HG03354 (cell line): Measurements from ENCODE around the gene RPS24.

Source experiments
- ATAC-seq: cut with Tn5 transposase; IDR thresholded peaks from one replicate; pipeline ENCODE4 v1.9.1; 2021; ENCODE audit warnings: mild to moderate bottlenecking; ENCODE audit not compliant: unreplicated experiment, poor library complexity, severe bottlenecking

RPS24 gene

DNA sequence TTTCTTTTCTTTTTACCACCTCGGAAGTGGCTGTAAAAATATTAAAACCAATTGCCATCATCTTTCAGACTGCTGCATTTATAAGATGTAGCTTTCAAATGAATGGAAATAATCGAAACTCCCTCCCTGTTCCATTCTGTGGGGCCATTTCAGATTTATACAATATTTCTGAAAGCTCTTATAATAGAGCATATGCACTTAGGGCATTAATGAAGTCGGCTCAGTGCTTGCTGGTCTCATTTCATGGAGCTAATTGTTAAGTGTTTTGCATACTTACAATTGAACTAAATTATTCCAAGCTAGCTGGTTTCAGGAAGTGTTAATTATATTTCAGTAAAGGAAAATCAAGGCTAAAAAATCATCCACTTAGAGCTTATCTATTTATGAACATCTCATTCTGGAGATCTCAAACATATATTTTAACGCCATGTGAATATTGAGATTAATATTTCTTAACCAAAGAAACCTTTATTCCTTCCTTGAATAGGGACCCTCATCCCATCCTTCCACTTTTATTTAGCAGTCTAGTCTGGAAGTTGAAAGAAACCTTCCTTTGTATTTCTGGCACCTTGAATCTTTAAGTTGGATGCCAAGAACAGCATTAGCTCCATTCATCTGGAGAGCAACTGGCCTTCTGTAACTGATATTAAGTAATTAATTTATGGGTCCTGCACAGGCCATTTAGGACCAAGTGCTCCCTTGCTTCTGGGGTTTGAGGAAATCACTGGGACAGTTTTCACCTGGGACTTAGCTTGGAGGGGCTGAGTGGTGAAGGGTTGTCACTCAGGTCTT is 45.1 kb downstream of the RPS24 start:
- ATAC-seq: no peak

DNA sequence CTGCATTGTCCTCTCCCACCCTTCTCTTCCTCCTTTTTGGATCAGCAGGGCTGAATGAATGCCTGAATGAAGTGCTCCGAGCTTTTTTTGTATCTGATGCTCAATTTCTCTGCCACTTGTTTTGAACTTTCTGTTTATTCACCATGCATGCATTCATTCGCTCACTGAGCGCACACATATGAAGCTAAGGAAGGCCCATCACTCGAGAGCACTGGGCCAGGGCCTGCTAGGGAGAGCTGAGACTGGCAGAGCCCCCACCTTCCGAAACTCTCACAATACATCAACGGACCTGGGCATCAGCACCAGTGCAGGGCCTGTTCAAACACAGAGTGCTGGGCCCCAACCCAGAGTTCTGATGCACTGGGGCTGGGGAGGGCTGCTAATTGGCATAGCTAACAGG is 45.7 kb downstream of the RPS24 start:
- no peak for ATAC-seq

GRCh38 chr10:78081292-78081691 is 47.6 kb downstream of the RPS24 start:
- no peak for ATAC-seq

DNA sequence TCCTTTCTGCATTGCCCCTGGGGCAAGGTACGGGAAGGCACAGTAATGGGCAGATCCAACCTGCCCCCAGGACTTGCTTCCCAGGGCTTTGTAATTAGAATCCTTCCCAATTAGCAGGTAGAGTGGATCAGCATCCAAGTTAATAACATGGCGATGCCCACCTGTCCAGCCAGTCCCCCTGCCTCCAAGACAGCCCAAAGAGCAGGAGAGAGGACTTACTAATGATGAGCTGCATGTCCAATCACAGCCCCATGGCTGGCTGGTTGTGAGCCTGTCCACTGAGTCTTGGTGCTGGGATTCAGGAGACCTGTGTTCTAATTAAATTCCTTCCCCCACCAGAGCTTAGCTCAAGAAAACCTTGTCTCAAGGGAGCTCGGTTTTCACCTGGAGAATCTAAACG is 49.0 kb downstream of the RPS24 start:
- ATAC-seq: no peak
